GM21381 (cell line): ENCODE data around the gene ITGA2.

ENCODE experiments used
- ATAC-seq: cut with Tn5 transposase; IDR thresholded peaks from one replicate; pipeline ENCODE4 v1.9.1; 2021; ENCODE audit warnings: mild to moderate bottlenecking, moderate library complexity; ENCODE audit not compliant: unreplicated experiment

The ITGA2 gene

GRCh38 chr5:53053364-53053763 lies 64.2 kb downstream of the ITGA2 start:
- ATAC-seq, result no peak

- no peak for ATAC-seq
Measured at GRCh38 chr5:53055365-53055764, 66.2 kb downstream of the ITGA2 start.

DNA sequence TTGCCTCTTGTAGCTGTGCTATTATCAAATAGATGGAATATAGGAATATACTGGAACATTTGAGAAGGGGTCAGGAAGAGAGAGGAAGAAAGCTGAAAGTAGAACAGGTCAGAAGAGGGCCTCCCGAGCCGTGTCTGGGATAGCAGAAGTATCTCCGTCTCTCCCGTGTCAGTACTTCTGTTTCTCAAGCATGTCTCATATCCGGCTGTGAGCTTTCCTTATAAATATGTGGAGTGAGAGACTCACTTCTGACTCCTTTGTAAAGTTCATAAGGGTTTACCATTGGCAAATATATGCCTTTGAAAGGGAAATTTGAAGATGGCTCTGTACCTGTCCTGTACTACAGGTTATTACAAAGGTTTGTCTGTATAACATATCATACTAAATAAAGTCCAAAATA lies 70.1 kb downstream of the ITGA2 start:
- no peak for ATAC-seq

DNA sequence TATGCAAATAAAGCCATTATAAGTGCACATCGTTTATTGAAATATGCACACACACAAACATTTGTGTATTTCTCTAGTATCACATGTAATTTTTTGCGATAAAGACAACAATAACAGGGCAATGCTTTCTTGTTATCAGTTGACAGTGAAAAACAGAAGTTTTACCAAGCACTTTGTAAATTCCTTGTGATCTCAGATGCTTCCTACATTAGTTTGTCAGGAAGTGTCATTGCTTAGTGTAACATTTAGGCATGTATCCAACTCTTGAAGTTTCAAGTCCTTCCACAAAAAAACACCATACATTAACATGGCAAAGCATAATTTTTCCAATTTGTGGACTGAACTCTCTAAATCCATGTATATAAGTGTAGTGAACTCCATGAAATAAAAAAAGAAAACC lies 74.0 kb downstream of the ITGA2 start:
- no peak for ATAC-seq

DNA sequence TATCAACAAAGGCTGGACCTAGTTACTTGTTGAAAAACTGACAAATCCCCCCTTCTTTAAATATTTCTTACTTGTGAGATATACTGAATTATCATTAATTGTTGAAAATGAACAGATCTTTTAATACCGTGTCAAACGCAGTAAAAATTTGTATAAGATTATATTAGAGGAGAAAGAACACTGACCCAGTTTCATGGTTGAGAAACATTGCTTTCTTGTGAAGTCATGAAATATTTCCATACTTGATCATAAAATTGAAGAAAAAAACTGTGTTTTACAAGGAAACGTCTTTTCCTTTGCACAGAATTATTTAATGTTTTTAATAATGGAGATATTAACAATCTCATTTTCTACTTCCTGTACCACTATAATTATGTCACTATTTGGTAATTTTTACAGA lies 74.6 kb downstream of the ITGA2 start:
- no peak for ATAC-seq

DNA sequence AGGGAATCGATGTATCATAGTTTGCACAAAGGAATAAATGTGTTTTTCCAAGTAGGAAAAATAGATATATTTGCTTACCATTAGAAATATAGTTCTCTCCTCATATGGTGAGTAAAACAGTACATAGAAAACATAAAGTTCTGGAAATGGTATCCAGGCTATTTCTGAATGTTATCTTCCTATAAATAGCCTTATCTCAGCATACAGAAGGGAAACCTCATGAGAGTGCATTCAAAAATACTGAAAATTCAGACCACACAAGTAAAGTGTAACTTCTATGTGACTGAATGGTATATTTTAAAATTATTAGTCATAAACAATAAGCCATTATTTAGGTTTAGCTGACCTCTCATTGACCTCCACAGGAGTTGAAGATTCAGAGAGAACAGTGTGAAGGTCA lies 76.9 kb downstream of the ITGA2 start:
- ATAC-seq, result no peak

DNA sequence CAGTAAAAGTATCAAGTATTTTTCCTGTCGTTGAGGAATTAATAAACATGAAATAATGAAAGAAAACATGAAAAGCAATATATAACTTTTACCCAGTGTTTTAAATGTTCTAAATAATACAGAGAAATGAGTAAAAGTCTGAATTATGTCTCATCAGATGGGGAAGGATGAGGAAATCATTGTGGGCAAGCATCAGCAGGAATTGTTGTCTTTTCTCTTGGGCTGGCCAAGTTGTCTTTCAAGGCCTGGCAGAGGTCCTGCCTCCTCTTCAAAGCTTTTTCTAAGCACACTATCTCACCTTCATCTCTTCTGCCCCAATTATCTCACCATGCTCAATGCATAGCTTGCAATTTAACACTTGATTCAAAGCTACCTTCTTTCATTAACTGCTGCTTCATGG lies 78.5 kb downstream of the ITGA2 start:
- ATAC-seq, result no peak

GRCh38 chr5:53068291-53068836 lies 79.2 kb downstream of the ITGA2 start:
- no peak for ATAC-seq

DNA sequence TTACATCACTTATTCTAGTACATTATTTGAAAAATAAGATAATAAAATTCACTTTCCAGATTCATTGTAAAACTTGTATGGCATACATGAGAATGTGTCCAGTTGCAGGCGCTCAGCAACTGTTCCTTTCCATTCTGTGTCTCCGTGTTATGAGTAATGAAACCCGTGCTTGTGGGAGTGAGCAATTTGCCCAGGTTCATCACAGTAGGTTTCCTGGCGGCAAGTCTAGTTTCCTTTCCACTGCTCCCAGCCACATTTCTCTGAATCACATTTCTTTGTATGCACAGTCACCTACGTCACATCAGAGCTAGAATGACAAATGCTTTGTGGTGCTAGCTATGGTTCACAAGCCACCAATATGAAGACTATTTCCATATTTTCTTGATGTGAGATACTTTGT lies 80.5 kb downstream of the ITGA2 start:
- ATAC-seq, result no peak

DNA sequence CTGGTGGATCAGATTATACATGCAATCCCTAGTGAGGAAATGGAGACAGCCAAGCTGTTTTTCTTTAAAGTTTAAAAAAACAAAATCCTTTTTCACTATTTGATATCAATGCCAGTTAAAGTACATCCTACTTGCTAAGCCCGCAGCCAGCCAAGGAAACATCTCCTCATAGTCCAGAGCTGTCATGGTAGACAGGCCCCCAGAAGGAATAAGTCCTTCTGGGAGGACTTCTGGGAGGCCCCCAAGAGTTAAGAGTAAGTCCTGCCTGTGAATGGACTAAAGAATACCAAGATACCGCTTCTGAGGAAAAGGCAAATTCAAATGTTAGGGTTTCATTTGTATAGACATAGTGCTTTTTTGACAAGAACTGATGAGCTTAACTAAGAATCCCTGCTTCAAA lies 82.1 kb downstream of the ITGA2 start:
- no peak for ATAC-seq

DNA sequence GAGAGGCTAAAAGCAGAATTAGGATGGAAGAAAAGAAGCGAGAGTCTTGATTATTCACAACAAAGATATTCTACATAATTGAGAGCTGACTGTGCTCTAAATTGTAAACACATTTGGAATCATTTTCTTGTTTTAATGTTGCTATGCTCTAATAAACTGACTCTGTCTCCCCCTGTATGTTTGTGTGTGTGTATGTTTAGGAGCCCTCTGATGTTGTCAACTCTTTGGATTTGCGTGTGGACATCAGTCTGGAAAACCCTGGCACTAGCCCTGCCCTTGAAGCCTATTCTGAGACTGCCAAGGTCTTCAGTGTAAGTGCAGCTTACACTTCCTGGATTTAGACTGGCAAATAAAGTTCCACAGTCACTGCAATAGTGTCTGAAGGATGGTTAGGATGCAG lies 82.6 kb downstream of the ITGA2 start:
- no peak for ATAC-seq

GRCh38 chr5:53073348-53073747 lies 84.2 kb downstream of the ITGA2 start:
- ATAC-seq, result no peak

DNA sequence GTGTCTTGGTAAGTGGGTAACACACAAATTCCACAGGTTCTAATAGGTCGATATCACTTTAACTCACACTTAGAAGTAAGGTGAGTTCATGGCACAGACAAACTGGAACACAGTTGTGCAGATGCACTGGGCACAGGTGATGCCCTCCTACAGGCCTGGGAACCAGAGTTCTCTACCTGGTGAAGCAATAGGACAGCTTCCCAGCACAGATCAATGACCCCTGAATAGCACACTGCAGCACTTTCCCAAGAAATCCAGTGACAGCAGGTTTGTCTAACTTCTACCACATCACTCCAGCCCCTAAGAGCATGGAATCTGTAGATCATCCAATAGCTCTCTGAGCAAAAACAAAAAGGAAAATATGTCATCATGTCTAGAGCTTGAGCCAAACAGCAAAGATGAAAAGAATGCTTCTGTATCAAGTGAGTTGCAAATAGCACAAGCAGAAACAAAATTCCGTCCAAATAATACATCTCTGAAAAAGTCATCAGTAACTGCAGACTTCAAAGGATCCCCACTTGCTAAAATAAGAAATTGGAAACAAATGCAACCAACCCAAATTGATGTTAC lies 86.9 kb downstream of the ITGA2 start:
- ATAC-seq, result no peak

- no peak for ATAC-seq
Measured at GRCh38 chr5:53080271-53080670, 91.1 kb downstream of the ITGA2 start.

DNA sequence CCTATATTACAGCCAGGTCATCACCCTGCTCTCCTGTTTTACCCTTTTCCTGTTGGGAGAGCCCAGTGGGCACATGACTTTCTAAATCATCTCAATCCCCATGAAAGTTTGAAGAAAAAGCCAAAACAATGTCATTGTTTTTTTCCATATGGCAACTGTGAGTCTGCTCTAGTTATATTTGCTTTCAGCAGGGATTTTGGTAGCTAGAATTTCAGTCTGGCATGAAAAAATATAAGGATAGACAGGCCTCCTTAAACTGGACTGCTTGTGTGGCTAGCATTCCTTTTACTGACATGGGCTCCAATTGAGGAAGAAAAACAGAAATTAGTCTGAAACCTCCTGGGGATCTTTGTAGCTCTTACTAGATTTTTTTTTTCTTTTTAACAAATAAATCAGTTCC lies 94.8 kb downstream of the ITGA2 start:
- ATAC-seq, result no peak

- ATAC-seq, result no peak
Measured at GRCh38 chr5:53084546-53085255, 95.5 kb downstream of the ITGA2 start.

DNA sequence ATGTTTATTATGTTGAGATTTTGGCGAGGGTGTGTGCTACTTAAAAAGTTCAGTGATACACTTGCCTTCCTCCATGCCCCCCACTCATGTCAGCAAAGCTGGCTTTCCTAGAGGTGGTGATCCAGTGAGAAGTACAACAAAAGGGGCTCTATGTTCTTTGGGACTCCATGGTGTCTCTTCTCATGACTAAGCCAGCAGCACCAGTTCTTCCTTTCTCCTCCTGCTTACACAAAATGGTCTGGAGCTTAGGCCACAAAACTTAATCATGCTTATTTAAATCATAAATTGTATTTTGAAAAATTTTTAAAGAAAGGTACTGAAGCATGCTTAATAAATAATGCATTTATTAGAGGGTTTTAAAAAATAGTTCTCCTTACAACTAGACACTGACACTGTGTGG lies 98.0 kb downstream of the ITGA2 start:
- no peak for ATAC-seq

DNA sequence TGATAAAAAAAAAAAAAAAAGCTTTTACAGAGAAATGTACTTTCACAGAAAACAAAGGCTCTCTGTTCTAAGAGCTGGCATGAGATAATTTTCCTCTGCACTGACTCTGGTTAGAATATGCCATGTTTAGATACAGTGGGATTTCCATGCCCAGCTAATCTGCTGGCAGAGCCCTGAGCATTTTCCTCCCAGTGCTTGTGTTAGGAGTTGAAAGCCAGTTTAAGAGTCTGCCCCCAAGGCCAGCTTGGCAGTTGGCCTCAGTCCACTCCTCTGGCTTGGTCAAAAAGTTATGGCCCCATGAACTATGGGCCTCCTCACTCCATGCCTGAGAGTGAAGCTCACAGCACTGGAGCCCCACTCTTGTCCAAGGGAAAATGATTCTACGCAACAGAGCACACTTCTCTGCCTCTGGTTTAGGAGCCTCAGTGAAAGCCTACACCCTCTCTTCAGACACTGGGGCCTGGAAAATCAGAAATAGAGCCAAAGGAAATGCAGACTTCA lies 98.5 kb downstream of the ITGA2 start:
- ATAC-seq, result no peak

- peak; percentile 64 for ATAC-seq
Measured at GRCh38 chr5:53089481-53089991, 100.4 kb downstream of the ITGA2 start.

DNA sequence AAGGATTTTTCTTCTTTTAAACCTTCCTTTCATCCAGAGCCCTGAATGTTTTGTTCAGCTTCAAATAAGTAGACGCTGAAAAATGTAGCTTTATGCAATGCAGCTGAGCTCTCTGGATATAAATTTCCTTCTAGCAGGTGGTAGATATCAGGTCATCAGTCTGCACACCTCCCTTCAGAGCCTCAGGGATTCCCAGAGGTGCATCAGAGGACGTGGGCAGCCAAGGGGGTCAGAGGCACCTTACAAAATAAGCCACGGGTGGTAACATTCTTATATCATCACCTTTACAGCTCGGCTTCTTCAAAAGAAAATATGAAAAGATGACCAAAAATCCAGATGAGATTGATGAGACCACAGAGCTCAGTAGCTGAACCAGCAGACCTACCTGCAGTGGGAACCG lies 101.1 kb downstream of the ITGA2 start:
- no peak for ATAC-seq

GRCh38 chr5:53091289-53091688 lies 102.1 kb downstream of the ITGA2 start:
- no peak for ATAC-seq

GRCh38 chr5:53092242-53092641 lies 103.1 kb downstream of the ITGA2 start:
- no peak for ATAC-seq
